ENCODE measurements around the gene RIT1. TPM values are rescaled to one million over a fixed set of nuclear protein-coding genes. Genes with fewer than 3 reads are reported as not detected.

The RIT1 gene
- total and polyA plus RNA-seq, 2 of the 13 experiments (the other 11 are each of a cell fraction or from before 2014, with no cell fraction given), result 12.2 to 32.2 TPM

- DNase-seq (ENCODE audit: low spot score), result no peak
- H3K4me3 ChIP-seq (replicated peaks in 1 of 3; ENCODE audit: insufficient read depth in 1 of 3, low read depth in 2 of 3, low read length in 3 of 3), result no peak overlapping the region
- no peaks in the 10 kb centered on the region for H3K4me1 ChIP-seq (ENCODE audit: insufficient read depth, low read length)
- in situ Hi-C loops (cut with HindIII; ENCODE audit: extremely low pct_ligation_motif_present, low pct_unique_long_range_greater_than_20kb), result no loop called here
- BruUV-seq (replicated peaks), result no TSS peak
- no peak overlapping the region for H3K27ac ChIP-seq (ENCODE audit: extremely low read length, insufficient read depth, low read length)
- no peaks in the 10 kb centered on the region for H3K9me3 ChIP-seq (ENCODE audit: low read length)
- no peak for ATAC-seq
- no peak overlapping the region for H3K9ac ChIP-seq (ENCODE audit: insufficient read depth, low read depth, low read length)
- no peaks in the 10 kb centered on the region for H3K79me2 ChIP-seq (ENCODE audit: insufficient read depth, low read length)
- WGBS (ENCODE audit: low lambda C conversion rate), result 100% methylated on average over 2 of the region's 2 CpGs
- intact Hi-C loops (cut with micrococcal nuclease; ENCODE audit: unreplicated experiment), result no loop called here
- no peak for FAIRE-seq
- TF ChIP-seq ZNF761 (CRISPR knock-in tag; conservative IDR thresholded peaks at IDR 0.05) (no peak), JARID2 (CRISPR knock-in tag; IDR thresholded peaks at IDR 0.05; ENCODE audit: insufficient replicate concordance) (no peak), RBM22 (optimal IDR thresholded peaks at IDR 0.05; ENCODE audit: low read length) (peak; percentile 63)
- no peak overlapping the region for H3K4me2 ChIP-seq (ENCODE audit: low read depth, low read length)
- no peak overlapping the region for H2AFZ ChIP-seq (ENCODE audit: low read length)
- H3K36me3 ChIP-seq (replicated peaks in 1 of 2; ENCODE audit: control insufficient read depth in 1 of 2, insufficient read depth in 2 of 2, low read length in 2 of 2), result peaks cover 26 to 76% of the 10 kb centered on the region in 2 experiments
- H4K20me1 ChIP-seq (ENCODE audit: insufficient read depth, low read length), result no peaks in the 10 kb centered on the region
- POLR2A ChIA-PET, result interaction anchor here (1.3 to 1.5 kb wide), 3 partner anchors 11 to 14 kb away, joined by 3 to 4 read pairs (median 3); partner anchors contain the start of gene KHDC4
- CTCF ChIA-PET (ENCODE audit: low intra/inter-chr PET ratio, low total read pairs), result no interaction called here
- no peaks in the 10 kb centered on the region for H3K27me3 ChIP-seq (ENCODE audit: control insufficient read depth in 1 of 2, insufficient read depth in 2 of 2, low read length in 2 of 2)
These were observed 8.7 kb upstream of the RIT1 start for GRCh38 chr1:155919801-155920200.

DNA sequence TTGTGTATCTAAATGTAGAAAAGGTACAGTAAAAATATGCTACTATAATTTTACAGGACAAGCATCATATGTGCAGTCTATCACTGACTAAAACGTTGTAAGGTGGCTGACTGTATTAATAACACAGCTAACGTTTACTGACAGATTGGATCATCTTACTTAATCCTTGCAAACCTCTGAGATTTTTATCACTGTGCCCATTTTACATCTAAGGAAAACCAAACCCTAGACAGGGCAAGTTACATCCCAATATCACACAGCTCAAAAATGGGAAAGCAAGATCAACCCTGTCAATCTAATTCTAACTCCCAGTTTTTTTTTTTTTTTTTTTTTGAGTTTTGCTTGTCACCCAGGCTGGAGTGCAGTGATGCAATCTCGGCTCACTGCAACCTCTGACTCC is 7.5 kb upstream of the RIT1 start:
- DNase-seq (ENCODE audit: low spot score) (no peak), FAIRE-seq (no peak), ATAC-seq (no peak)
- ChIA-PET CTCF (ENCODE audit: low intra/inter-chr PET ratio, low total read pairs) (no interaction called here), POLR2A (interaction anchor here (1.3 to 1.4 kb wide), 2 partner anchors 12 to 16 kb away, joined by 3 read pairs; partner anchors contain the start of gene KHDC4)
- Histone ChIP-seq H4K20me1 (ENCODE audit: insufficient read depth, low read length) (no peaks in the 10 kb centered on the region), H3K9ac (ENCODE audit: insufficient read depth, low read depth, low read length) (no peak overlapping the region), H3K4me2 (ENCODE audit: low read depth, low read length) (no peak overlapping the region), H3K9me3 (ENCODE audit: low read length) (no peaks in the 10 kb centered on the region), H3K4me3 (replicated peaks in 1 of 3; ENCODE audit: insufficient read depth in 1 of 3, low read depth in 2 of 3, low read length in 3 of 3) (no peak overlapping the region), H3K27ac (ENCODE audit: extremely low read length, insufficient read depth, low read length) (no peak overlapping the region), H2AFZ (ENCODE audit: low read length) (no peak overlapping the region), H3K27me3 (ENCODE audit: control insufficient read depth in 1 of 2, insufficient read depth in 2 of 2, low read length in 2 of 2) (no peaks in the 10 kb centered on the region), H3K36me3 (replicated peaks in 1 of 2; ENCODE audit: control insufficient read depth in 1 of 2, insufficient read depth in 2 of 2, low read length in 2 of 2) (peaks cover 28 to 83% of the 10 kb centered on the region in 2 experiments), H3K4me1 (ENCODE audit: insufficient read depth, low read length) (no peaks in the 10 kb centered on the region), H3K79me2 (ENCODE audit: insufficient read depth, low read length) (no peaks in the 10 kb centered on the region)
- in situ Hi-C loops (cut with HindIII; ENCODE audit: extremely low pct_ligation_motif_present, low pct_unique_long_range_greater_than_20kb) (no loop called here), intact Hi-C loops (cut with micrococcal nuclease; ENCODE audit: unreplicated experiment) (no loop called here)
- BruUV-seq (replicated peaks), result no TSS peak
- WGBS (ENCODE audit: low lambda C conversion rate), result 88% methylated on average over 3 of the region's 3 CpGs
- TF ChIP-seq ZNF431 (CRISPR knock-in tag; IDR thresholded peaks at IDR 0.05; ENCODE audit: borderline replicate concordance, low read depth) (no peak), RBFOX2 (IDR thresholded peaks at IDR 0.05; ENCODE audit: low read depth, low read length) (peak; percentile 37; the same call in 1 of the 2 replicates)
